Epithelial cell of prostate (primary cell): Measurements from ENCODE around the gene CNN3.

Experiments
- DNase-seq: peaks from one replicate; pipeline ENCODE4 v3.0.0-alpha.2; 2011; ENCODE audit warnings: low read depth, low spot score
- H3K27ac ChIP-seq: fragments of 450-650 bp; 2 replicates; pipeline ENCODE4 v1.5.1; 2017; ENCODE audit warnings: mild to moderate bottlenecking

CNN3 gene

GRCh38 chr1:94925561-94926125 is 1.3 kb downstream of the CNN3 start:
- no peak for DNase-seq
- H3K27ac ChIP-seq, result peak overlapping the region; percentile 69

DNA sequence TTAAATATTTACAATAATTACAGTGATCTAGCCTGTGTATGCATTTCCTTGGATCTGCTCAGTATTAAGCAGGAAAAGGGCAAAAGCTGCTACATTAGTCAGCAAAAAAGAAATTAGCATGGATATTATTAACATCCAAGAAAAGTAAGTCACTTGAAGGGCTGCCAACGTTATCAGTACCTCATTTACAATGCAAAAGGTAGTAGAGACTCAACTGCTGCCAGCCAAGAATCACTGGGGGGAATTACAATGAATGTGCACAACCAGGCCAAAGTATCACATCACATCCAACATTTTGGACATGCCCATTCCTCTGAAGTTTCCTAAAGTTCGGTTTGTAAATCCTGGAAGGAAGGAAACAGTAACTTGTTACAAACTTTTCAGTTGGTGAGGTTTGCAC is 1.9 kb downstream of the CNN3 start:
- no peak for DNase-seq
- H3K27ac ChIP-seq, result peak overlapping the region; percentile 69

DNA sequence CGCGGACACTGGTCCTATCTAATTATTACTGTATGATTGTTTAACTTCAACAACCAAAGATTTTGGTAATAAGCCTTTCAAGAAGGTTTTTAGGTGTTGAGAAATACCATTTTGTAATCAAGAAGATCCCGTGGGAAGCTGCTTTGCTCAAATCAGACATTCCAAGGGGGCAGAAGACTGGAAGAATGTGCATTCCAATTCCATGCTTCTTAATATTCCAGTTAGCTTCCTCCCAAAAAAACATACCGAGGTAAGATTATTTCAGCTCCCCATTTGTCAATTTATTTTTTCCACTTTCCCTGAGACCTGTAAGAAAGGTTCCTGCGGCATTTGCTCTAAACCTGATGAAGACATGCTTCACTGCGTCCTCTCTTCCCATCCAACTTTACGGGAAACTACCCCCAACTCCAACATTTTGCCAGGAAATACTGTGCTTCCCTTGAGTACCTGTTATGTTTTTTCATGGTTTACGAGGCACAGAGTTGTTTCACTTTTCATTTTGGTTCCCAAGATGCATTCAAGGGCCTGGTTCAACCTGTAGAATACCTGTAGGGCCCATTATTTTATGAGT is 4.1 kb downstream of the CNN3 start:
- no peak for DNase-seq
- no peak overlapping the region for H3K27ac ChIP-seq

GRCh38 chr1:94921977-94922376 is 4.9 kb downstream of the CNN3 start:
- no peak overlapping the region for H3K27ac ChIP-seq
- DNase-seq, result no peak

- no peak overlapping the region for H3K27ac ChIP-seq
- DNase-seq, result no peak
Observed at GRCh38 chr1:94920061-94920460, 6.8 kb downstream of the CNN3 start.

- DNase-seq, result no peak
- H3K27ac ChIP-seq, result no peak overlapping the region
Observed at GRCh38 chr1:94919241-94920030, 7.5 kb downstream of the CNN3 start.

DNA sequence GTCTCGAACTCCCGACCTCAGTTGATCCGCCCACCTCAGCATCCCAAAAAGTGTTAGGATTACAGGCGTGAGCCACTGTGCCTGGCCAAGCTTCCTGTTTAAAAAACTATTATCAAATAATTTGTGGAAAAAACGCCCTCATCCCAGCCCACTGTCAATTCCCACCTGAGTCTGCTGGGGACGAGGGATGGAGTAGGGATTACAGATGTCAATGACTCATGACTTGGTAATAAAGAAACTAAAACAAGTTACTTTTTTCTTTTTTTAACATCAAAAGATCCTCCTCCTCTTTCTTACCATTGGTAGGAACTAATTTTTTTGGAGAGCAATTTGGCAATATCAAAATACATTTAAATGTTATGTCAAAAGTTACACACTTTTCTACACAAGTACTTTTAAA is 9.7 kb downstream of the CNN3 start:
- no peak for DNase-seq
- H3K27ac ChIP-seq, result no peak overlapping the region

- no peak for DNase-seq
- H3K27ac ChIP-seq, result no peak overlapping the region
Observed at GRCh38 chr1:94912263-94913184, 14.4 kb downstream of the CNN3 start.

DNA sequence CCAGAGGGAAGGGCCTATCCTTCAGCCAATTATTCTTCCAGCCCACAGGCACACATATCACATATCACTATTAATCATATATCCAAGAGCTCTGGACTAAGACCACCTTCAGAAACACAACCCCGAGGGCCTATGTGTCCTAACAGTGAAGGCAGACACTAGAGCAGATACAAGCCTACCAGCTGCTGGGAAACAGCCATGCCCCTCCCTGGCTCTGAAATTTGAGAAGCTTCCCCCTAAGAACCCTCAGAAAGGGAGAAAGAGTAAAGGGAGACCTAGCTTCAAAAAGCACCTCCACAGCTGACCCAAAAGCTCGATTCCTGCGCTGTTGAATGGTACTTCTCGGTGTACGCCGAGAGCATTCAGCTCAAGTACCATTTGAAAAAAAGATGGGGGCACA is 17.4 kb downstream of the CNN3 start:
- DNase-seq, result no peak

GRCh38 chr1:94908965-94909364 is 17.9 kb downstream of the CNN3 start:
- no peak overlapping the region for H3K27ac ChIP-seq
- no peak for DNase-seq

More for the DNA sequence above, 17.4 kb downstream of the CNN3 start:
- no peak overlapping the region for H3K27ac ChIP-seq

DNA sequence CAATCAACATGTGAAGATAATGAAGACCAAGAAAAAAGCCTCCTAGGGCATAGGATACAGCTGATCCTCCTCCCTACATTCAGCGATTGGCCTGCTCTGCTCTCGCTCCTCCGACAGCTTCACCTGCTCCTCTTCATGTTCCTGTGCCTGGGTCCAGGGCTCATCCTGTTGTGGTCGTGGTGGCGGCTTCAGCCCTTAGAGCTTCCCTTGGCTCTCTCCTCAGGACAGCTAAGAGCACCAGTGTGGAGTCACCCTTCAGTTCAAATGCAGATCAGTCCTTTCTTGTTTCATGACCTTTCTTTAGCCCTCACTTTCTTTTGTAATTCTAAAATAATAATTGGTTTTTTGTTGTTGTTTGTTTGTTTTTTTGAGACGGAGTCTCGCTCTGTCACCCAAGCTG is 18.7 kb downstream of the CNN3 start:
- H3K27ac ChIP-seq, result no peak overlapping the region
- DNase-seq, result no peak

DNA sequence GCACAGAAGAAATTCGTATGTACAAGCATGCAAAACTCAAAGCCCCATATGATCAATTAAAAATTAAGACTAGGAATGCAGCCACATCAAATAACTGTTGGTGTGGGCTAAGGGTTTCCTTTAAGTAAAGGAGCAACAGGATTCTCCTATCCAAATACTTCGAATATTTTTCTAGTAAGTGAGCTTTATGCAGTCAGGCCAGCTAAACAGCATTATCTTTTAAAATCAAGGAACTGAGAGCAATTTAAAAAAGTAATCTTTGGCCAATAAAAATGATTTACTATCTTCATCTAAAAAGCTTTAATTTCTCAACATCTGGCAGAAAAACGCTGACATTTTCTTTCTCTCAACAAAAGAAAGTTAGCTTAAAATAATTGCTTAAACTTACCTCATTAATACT is 19.8 kb downstream of the CNN3 start:
- DNase-seq, result no peak
- H3K27ac ChIP-seq, result no peak overlapping the region

DNA sequence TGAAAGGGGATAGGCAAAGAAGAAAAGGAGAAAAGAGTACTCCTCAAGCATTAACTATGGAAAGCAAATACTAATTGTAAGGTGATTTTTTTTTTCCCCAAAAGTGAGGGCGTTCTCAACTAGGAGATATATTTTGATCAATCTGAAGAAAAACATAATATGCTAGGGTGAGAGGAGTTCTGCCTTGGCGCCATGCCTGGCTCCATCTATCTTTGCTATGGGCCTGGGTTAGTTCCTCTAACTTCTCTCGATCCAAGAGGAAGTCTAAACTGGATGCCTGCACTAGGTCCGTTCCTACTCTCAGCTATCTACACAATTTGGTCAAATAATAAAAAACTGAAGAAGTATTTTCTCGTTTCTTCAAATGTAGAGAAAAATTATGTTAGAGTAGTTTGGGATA is 20.5 kb downstream of the CNN3 start:
- no peak for DNase-seq
- no peak overlapping the region for H3K27ac ChIP-seq

GRCh38 chr1:94905207-94905606 is 21.7 kb downstream of the CNN3 start:
- DNase-seq, result no peak
- H3K27ac ChIP-seq, result no peak overlapping the region

DNA sequence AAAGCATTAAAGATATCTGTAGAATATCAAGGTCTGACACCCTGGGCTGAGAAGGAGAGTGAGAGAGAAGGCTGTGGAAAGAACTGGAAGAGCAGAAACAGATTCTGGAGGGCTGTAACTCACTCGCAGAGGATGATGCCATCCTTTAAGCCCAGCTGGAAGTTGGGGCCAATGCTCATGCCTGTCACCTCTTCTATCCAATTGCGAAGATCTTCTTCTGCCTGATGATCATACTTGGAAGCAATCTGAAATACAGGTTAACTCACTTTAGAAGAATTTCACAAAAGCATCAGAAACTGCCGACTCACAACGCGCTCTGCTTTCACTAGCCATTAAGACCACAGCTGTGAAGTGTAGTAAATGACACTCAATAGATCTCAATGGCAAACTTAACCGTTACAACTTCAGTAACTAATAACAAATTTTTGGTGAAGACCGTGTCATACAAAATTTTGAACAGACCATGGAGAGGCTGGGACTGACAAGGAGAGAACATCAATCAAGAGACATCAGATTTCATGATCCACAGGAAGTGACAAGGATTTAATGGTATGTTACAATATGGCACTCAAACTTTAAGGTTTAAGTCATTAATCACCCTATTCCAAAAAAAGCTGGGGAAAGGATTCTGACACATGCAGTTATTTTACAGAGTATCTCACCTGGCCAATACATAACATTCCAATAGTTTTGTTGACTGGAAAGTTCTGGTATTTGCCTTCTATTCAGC is 23.5 kb downstream of the CNN3 start:
- DNase-seq, result no peak

GRCh38 chr1:94901841-94902240 is 25.1 kb downstream of the CNN3 start:
- no peak overlapping the region for H3K27ac ChIP-seq
- DNase-seq, result no peak

More for the DNA sequence above, 23.5 kb downstream of the CNN3 start:
- peak overlapping the region; percentile 43 for H3K27ac ChIP-seq

DNA sequence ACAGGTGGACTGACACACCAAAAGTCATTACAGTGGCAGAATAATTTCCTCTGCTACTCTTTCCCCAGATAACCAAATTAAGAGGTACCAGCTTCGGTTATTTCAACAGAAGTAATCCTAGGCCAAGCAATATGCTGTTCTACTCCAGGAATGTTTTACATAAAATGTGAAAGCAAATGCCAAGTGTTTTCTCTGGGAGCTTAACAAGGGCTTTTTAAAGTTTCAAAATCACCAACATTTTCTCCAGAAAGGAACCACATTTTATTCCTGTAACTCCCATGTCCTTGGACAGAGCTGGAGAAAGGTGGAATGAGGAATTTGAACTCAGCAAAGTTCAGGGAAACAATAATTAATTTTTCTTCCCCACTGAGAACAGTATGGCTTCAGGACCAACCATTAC is 27.2 kb downstream of the CNN3 start:
- H3K27ac ChIP-seq, result peak overlapping the region; percentile 54
- DNase-seq, result no peak

- peak overlapping the region; percentile 54 for H3K27ac ChIP-seq
- DNase-seq, result no peak
Observed at GRCh38 chr1:94898491-94899385, 28.2 kb downstream of the CNN3 start.

GRCh38 chr1:94895518-94895917 is 31.4 kb downstream of the CNN3 start:
- no peak for DNase-seq
- H3K27ac ChIP-seq, result no peak overlapping the region
